CD14-positive monocyte (primary cell): Measurements from ENCODE around the gene CCDC170. TPM values are rescaled to one million over a fixed set of nuclear protein-coding genes. Genes with fewer than 3 reads are reported as not detected.

Source experiments
- DNase-seq, 3 donors: peaks; one replicate each; pipeline ENCODE4 v3.0.0-alpha.2; 2011 to 2022
- H2AFZ ChIP-seq: 2 replicates; pipeline ENCODE4 v1.6.0; 2012; ENCODE audit warnings: mild to moderate bottlenecking, low read depth, low read length, inconsistent platforms; ENCODE audit not compliant: insufficient read depth, poor library complexity, severe bottlenecking
- H3K27ac ChIP-seq, 2 donors: 1 replicate in 1 of 2; 2 replicates in 1 of 2; pipeline ENCODE4 v1.5.1; 2012 to 2013; ENCODE audit warnings: low read length in 2 of 2, control low read depth in 1 of 2, inconsistent platforms in 1 of 2, low read depth in 1 of 2, mild to moderate bottlenecking in 1 of 2
- H3K27me3 ChIP-seq, 2 donors: one replicate each; pipeline versions ENCODE4 v1.6.0 to v1.6.1; 2011 to 2013; ENCODE audit warnings: low read length in 2 of 2; ENCODE audit not compliant: control insufficient read depth in 2 of 2, insufficient read depth in 2 of 2
- H3K36me3 ChIP-seq, 2 donors: replicated peaks in 1 of 2; 1 replicate in 1 of 2; 2 replicates in 1 of 2; pipeline versions ENCODE4 v1.5.1 to v1.6.1; 2012 to 2013; ENCODE audit warnings: low read length in 2 of 2, control low read depth in 1 of 2, inconsistent platforms in 1 of 2, mild to moderate bottlenecking in 1 of 2; ENCODE audit not compliant: insufficient read depth in 2 of 2, control insufficient read depth in 1 of 2
- H3K4me1 ChIP-seq, 2 donors: 1 replicate in 1 of 2; 2 replicates in 1 of 2; pipeline versions ENCODE4 v1.5.1 to v1.6.1; 2012 to 2013; ENCODE audit warnings: low read length in 2 of 2, control low read depth in 1 of 2, inconsistent platforms in 1 of 2, mild to moderate bottlenecking in 1 of 2, moderate library complexity in 1 of 2; ENCODE audit not compliant: insufficient read depth in 2 of 2, control insufficient read depth in 1 of 2
- H3K4me2 ChIP-seq: replicated peaks from 2 replicates; pipeline ENCODE3; 2012; ENCODE audit warnings: low read length, moderate library complexity, mild to moderate bottlenecking; ENCODE audit not compliant: poor library complexity, severe bottlenecking; ENCODE audit errors: extremely low read depth
- H3K4me3 ChIP-seq, 3 experiments: fragments of 200-600 bp in 1 of 3; sonication (generic) in 1 of 3; replicated peaks in 1 of 3; 1 replicate in 2 of 3; 2 replicates in 1 of 3; pipeline ENCODE4 v1.5.1; 2011 to 2013; ENCODE audit warnings: low read length in 3 of 3, mild to moderate bottlenecking in 3 of 3, control low read depth in 2 of 3, low read depth in 2 of 3, inconsistent platforms in 1 of 3, moderate library complexity in 1 of 3
- H3K79me2 ChIP-seq: 2 replicates; pipeline ENCODE4 v1.6.0; 2012; ENCODE audit warnings: mild to moderate bottlenecking, control low read depth, inconsistent platforms, low read length, moderate library complexity; ENCODE audit not compliant: insufficient read depth
- H3K9ac ChIP-seq: 2 replicates; pipeline ENCODE4 v1.6.0; 2017; ENCODE audit warnings: low read length, mild to moderate bottlenecking; ENCODE audit not compliant: insufficient read depth, poor library complexity, severe bottlenecking
- H3K9me3 ChIP-seq, 2 donors: replicated peaks in 1 of 2; 1 replicate in 1 of 2; 2 replicates in 1 of 2; pipeline versions ENCODE4 v1.5.1 to v1.6.1; 2012 to 2013; ENCODE audit warnings: low read length in 2 of 2, control low read depth in 1 of 2; ENCODE audit not compliant: control insufficient read depth in 1 of 2, insufficient read depth in 1 of 2
- H4K20me1 ChIP-seq: 2 replicates; pipeline ENCODE4 v1.6.0; 2012; ENCODE audit warnings: mild to moderate bottlenecking, low read length, control low read depth, moderate library complexity; ENCODE audit not compliant: insufficient read depth
- H3K27ac Mint-ChIP-seq, 7 donors: one replicate each; pipeline ENCODE4 v1.8.0; 2020; ENCODE audit warnings: mild to moderate bottlenecking in 7 of 7, mixed read lengths in 7 of 7, moderate library complexity in 6 of 7, inconsistent platforms in 2 of 7
- H3K27me3 Mint-ChIP-seq, 3 donors: one replicate each; pipeline ENCODE4 v1.8.0; 2021 to 2022; ENCODE audit warnings: low read depth in 3 of 3, mild to moderate bottlenecking in 3 of 3, mixed read lengths in 3 of 3, moderate library complexity in 3 of 3, inconsistent platforms in 1 of 3
- H3K36me3 Mint-ChIP-seq, 2 donors: one replicate each; pipeline ENCODE4 v1.8.0; 2020; ENCODE audit warnings: mixed read lengths in 2 of 2, inconsistent platforms in 1 of 2, mild to moderate bottlenecking in 1 of 2
- H3K4me1 Mint-ChIP-seq: one replicate; pipeline ENCODE4 v1.8.0; 2020; ENCODE audit warnings: mild to moderate bottlenecking, mixed read lengths
- H3K4me3 Mint-ChIP-seq, 2 donors: one replicate each; pipeline ENCODE4 v1.8.0; 2020; ENCODE audit warnings: mild to moderate bottlenecking in 2 of 2, mixed read lengths in 2 of 2, moderate library complexity in 1 of 2
- H3K9me3 Mint-ChIP-seq, 7 donors: one replicate each; pipeline ENCODE4 v1.8.0; 2020 to 2022; ENCODE audit warnings: mixed read lengths in 7 of 7, mild to moderate bottlenecking in 6 of 7, moderate library complexity in 6 of 7, inconsistent platforms in 2 of 7
- WGBS: methylation state at CpG from one replicate; pipeline ENCODE4 v1.1.5; 2013; ENCODE audit warnings: missing lambda C conversion rate; ENCODE audit not compliant: insufficient coverage; 5-methylcytosine and 5-hydroxymethylcytosine counted together
- intact Hi-C, 2 donors: fragments of 100-400 bp; cut with micrococcal nuclease; formaldehyde crosslinking; loops; one replicate each; pipeline versions ENCODE4 v1.15.0 to v1.15.1; 2023
- polyA plus RNA-seq, 3 donors: library from polyadenylated mRNA; depleted of rRNA in 1 of 3; unstranded in 2 of 3; stranded (reverse) in 1 of 3; fragments of 300-500 nt in 2 of 3; fragments of >200 nt in 1 of 3; fragmentation: Illumina TruSeq in 2 of 3; gene quantifications; 1 replicate in 2 of 3; 2 replicates in 1 of 3; pipeline ENCODE4 v1.2.3, GENCODE V29; 2012 to 2021
- TF ChIP-seq, protein P1 (sequence below): fragments of 200-600 bp; IDR thresholded peaks from one replicate; pipeline ENCODE4 v1.8.0; 2022; ENCODE audit warnings: antibody characterized with exemption, mild to moderate bottlenecking

CCDC170 gene
- polyA plus RNA-seq, 3 donors, result 4.2 to 7.0 (median 6.3) TPM

DNA sequence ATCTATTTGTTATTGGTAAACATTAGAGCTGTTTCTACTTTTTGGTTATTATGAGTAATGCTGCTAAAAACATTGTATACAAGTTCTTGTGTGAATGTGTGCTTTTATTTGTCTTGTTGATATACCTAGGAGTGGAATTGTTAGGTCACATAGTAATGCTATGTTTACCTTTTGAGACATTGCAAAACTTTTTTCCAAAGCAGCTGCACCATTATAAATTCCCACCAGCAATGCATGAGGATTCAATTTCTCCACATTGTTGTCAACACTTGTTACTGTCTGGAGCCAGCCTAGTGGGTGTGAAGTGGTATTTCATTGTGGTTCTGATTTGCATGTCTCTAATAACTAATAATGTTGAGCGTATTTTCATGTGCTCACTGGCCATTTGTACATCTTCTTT is 145.9 kb downstream of the CCDC170 start:
- intact Hi-C loops, result no loop called here
- Histone ChIP-seq H3K4me1 (no peaks in the 10 kb centered on the region), H3K79me2 (no peaks in the 10 kb centered on the region), H3K36me3 (no peaks in the 10 kb centered on the region), H3K9me3 (peaks cover 0 to 4% of the 10 kb centered on the region in 2 donors), H3K27ac (no peak overlapping the region), H3K4me3 (no peak overlapping the region), H4K20me1 (no peaks in the 10 kb centered on the region), H3K9ac (no peak overlapping the region), H3K27me3 (no peaks in the 10 kb centered on the region), H3K4me2 (no peak overlapping the region), H2AFZ (no peak overlapping the region)
- Mint-ChIP-seq H3K27ac (no peak overlapping the region), H3K9me3 (peaks cover 0 to 26% (median 10%) of the 10 kb centered on the region in 7 donors), H3K36me3 (no peaks in the 10 kb centered on the region), H3K4me3 (no peak overlapping the region), H3K27me3 (peaks cover 0 to 3% (median 2%) of the 10 kb centered on the region in 3 donors), H3K4me1 (no peaks in the 10 kb centered on the region)
- WGBS, result no CpG with 5 or more reads among the region's 1 CpG
- no peak for DNase-seq
- TF ChIP-seq, protein P1, sequence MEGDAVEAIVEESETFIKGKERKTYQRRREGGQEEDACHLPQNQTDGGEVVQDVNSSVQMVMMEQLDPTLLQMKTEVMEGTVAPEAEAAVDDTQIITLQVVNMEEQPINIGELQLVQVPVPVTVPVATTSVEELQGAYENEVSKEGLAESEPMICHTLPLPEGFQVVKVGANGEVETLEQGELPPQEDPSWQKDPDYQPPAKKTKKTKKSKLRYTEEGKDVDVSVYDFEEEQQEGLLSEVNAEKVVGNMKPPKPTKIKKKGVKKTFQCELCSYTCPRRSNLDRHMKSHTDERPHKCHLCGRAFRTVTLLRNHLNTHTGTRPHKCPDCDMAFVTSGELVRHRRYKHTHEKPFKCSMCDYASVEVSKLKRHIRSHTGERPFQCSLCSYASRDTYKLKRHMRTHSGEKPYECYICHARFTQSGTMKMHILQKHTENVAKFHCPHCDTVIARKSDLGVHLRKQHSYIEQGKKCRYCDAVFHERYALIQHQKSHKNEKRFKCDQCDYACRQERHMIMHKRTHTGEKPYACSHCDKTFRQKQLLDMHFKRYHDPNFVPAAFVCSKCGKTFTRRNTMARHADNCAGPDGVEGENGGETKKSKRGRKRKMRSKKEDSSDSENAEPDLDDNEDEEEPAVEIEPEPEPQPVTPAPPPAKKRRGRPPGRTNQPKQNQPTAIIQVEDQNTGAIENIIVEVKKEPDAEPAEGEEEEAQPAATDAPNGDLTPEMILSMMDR, result no peak

DNA sequence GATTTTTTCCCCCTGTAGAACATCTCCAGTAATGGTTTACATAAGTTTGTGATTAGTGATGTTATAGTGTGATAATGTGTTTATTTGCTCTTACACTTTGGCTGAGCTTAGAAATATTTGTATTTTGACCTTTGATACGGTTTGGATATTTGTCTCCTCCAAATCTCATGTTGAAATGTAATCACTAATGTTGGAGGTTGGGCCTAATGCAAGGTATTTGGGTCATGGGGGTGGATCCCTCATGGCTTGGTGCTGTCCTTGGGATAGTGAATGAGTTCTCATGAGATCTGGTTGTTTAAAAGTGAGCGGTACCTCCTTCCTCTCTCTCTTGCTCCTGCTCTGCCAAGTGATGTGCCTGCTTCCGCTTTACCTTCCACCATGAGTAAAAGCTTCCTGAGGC is 147.2 kb downstream of the CCDC170 start:
- Histone ChIP-seq H3K79me2 (no peaks in the 10 kb centered on the region), H3K27ac (no peak overlapping the region), H3K9me3 (peaks cover 0 to 4% of the 10 kb centered on the region in 2 donors), H3K9ac (no peak overlapping the region), H3K27me3 (no peaks in the 10 kb centered on the region), H3K36me3 (no peaks in the 10 kb centered on the region), H3K4me1 (no peaks in the 10 kb centered on the region), H4K20me1 (no peaks in the 10 kb centered on the region), H3K4me3 (no peak overlapping the region), H3K4me2 (no peak overlapping the region), H2AFZ (no peak overlapping the region)
- intact Hi-C loops, result no loop called here
- peaks cover 0 to 21% (median 12%) of the 10 kb centered on the region in 7 donors for H3K9me3 Mint-ChIP-seq
- no peak overlapping the region for H3K4me3 Mint-ChIP-seq
- no peak for DNase-seq
- H3K36me3 Mint-ChIP-seq, result no peaks in the 10 kb centered on the region
- TF ChIP-seq, protein P1, result no peak
- H3K27ac Mint-ChIP-seq, result no peak overlapping the region
- peaks cover 0 to 3% (median 2%) of the 10 kb centered on the region in 3 donors for H3K27me3 Mint-ChIP-seq
- H3K4me1 Mint-ChIP-seq, result no peaks in the 10 kb centered on the region
- WGBS, result no CpG with 5 or more reads among the region's 3 CpGs
